Activated CD4-positive, CD25-positive, alpha-beta regulatory T cell treated with anti-CD3 and anti-CD28 coated beads, Interleukin-2, amount 50 U/mL, for 24 hours (primary cell): ENCODE measurements around the gene TBCK.

Experiments
- ATAC-seq, 2 donors: fragments of 150-1000 bp; cut with Tn5 transposase; one replicate each; pipeline ENCODE4 v1.10.0; 2021; ENCODE audit warnings: mild to moderate bottlenecking in 1 of 2, moderate library complexity in 1 of 2

Gene TBCK

DNA sequence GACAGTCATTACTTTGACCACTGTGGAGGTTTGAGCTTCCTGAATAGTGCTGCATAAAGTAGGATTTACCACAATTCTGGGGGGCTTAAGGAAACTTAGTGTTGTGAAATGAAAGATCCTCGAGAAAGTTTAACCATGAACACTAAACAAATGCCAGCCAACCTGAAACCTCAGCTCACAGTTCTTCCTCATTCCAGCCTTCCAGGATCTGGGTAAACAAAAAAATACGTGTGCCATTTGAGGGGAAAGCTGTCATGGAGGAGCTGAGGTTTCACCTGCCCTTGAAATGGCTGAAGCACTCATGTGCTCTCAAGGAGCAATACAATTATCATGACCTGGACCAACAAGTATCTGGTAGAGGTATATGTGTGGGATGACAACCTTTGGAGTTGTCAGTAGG is 278.0 kb downstream of the TBCK start:
- ATAC-seq = no peak

DNA sequence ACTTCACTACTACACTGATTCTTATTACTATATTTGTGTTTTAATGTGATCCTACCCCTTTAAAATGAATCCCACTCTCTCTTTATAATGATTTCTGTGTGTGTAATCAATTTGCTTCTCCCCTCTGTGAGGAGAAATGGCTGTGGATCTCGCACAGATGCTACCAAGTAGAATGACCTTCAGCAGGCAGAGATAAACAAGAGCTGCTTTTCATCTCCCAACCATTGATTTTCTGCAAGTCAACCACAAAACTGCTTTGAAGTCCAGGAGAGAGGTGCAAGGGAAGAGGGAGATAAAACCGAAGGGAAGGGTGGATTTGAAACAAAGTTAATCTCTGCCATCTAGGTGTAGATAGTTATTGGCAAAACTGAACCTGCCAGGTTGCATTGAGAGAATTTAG is 279.2 kb downstream of the TBCK start:
- ATAC-seq = no peak

DNA sequence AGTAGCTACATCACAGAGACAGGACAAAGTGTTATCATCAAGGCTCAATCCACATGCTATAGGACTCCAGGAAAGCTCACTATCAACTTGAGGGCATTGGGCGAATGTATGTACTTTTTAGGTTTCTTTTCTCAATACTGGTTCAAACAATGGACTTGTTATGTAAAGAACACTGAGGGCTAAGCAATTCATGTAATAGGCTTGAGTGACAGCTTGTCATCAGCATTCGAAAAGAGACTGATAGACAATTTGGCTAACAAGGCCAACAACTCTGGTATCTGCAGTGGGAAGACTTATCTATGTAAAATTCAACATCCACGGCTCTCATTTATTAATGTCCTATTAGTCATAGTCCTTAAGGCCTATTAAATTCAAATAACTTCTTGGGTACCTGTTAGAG is 279.7 kb downstream of the TBCK start:
- ATAC-seq = no peak

DNA sequence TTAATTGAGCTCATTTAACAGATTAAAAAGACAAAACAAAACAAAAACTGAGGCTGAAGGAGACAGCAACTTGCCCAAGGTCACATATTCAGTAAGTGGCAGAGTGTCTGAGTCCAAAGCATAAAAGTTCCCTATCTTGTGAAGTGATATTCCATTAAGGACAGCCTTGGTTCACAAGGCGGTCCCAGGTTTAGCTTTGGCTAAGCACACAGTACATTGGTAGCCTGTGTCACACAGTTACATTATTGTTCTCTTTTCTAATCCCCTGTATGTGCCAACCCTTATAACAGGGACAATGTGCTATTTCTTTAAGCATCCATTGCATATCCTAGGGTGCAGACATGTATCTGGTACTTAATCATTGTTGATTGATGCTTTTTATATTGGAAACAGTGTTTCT is 280.8 kb downstream of the TBCK start:
- ATAC-seq = no peak

DNA sequence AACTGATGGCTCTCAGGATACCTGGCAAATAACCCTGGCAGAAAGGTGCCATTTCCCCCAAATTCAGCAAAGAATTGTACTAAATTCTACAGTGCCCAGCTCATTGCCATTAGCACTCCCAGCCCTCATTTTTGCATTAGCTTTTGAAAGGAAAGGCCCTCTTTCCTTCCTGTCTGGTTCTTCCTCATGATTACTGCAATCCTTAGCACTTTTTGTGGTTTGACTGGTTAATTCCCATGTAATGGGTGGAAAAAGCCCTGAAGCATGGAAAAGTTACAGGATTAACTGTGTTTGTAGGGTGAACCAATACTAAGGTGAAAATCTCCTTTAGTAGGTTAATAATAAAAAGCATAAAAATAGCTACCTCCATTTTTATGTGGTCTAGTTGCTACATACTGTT is 281.3 kb downstream of the TBCK start:
- no peak for ATAC-seq

DNA sequence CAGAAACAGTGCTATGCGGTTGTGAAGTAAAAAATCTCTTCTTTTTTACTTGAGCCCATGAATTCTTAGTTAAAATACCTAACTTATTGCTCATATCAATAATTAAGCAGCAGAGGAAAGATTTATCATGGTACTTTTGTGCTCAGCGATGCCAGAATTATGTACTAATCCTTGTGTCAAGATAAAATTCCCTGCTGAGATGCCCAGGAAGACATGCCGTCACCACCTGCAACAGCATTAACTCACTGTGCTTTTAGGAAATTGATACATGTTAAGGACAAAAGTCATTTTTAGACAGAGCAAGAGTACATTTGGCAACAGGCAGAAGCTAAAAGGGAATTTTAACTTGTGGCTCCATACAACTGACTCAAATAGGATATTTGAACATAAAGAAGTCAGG is 281.8 kb downstream of the TBCK start:
- no peak for ATAC-seq

DNA sequence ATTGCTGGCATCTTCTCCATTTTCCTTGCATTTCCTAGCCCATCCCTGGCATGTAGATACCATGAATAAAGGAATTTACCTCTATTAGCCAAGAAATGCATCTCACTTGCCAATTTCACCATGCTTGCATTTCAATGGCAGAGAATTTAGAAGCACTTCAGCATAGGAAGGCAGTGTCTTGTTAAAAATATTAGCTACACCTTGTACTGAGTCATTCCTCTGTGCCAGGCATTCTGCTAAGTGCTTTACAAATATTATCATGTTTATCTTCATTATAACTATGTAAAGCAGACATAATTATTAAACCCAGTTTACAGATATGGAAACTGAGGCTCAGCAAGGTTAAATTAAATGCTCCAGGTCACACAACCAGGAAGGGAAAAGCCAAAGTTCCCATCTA is 282.5 kb downstream of the TBCK start:
- ATAC-seq = no peak

DNA sequence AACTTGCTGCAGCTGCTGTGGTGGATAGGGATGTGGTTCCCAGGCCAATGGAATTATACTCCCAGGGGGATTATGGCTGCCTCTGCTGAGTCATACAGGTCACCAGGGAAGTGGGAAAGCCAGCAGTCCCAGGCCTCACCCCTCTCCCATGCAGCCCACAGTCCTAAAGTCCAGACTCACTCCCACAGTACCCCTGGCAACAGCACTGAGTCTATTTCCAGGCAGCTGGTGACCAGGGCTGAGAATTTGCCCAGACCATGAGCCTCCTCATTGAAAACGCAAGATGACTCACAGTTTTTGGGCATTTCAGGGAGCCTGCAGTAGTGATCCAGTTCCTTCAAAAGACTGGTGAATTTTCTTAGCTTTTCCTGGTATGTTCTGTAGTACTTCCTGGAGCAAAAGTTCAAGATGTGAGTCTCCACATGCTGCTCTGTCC is 283.1 kb downstream of the TBCK start:
- ATAC-seq = no peak

DNA sequence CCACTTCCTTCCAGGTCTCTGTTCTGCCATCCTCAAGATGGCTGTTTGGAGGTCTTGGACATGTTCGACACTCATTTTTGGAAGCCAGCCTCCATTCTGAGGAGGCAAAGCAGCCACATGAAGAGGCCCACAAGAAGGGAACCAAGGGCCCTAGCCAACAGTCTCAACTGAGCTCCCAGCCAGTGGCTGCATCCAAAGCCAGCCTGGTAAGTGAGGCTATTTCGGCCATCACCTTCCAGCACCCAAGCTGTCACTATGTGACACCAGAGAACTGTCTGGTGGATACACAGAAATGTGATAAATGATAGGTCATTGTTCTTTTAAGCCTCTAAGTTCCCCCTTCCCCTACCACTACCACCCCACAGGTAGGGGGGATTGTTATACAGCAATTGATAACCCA is 293.6 kb downstream of the TBCK start:
- ATAC-seq = no peak

DNA sequence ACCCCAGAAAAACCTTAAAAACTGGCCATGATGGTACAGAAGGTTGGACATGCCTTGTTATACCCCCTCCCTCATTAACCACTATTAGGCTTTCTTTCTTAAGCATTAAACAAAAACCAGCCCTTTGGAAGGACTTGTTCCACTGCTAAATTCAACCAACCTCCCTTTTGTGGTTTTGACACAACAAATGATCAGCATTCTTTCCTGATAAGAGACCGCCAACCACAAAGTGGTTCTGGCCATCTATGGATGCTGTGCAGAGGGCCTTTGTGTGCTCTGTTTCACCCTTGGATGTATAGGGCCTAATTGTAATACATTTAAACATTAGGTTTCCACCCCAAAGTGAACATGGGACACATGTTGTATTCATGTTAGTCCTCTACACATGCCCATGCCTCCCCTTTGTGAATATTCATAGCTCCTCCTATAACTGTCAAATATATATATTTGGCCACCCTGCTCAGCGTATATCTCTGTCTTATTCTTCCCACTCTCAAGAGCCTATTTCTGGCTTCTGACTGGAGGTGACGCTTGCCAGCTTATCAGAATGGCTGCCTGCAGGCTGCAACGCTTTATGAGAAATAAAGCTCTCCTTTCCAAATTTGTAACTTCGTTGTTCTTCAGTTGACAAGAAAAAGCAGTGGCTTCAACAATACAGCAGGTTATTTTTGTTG is 294.1 kb downstream of the TBCK start:
- no peak for ATAC-seq

DNA sequence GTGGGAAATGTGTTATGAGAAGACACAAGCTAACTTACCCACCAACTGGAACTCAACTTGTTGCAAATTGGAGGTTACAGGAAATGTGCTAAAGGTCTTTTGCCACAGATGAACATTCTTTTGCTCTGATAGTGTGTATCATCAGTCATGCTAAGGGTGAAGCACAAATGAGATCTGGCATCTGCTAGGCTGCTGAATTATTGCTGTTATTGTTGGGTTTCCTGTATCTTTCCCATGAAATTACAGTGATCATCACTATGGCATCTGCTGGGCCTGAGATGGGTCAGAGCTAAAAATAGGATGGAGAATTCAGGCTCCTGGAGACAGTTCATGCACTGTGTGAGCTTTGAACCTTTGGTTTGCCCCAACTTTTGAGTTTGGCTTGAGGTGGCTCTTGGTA is 296.2 kb downstream of the TBCK start:
- no peak for ATAC-seq

DNA sequence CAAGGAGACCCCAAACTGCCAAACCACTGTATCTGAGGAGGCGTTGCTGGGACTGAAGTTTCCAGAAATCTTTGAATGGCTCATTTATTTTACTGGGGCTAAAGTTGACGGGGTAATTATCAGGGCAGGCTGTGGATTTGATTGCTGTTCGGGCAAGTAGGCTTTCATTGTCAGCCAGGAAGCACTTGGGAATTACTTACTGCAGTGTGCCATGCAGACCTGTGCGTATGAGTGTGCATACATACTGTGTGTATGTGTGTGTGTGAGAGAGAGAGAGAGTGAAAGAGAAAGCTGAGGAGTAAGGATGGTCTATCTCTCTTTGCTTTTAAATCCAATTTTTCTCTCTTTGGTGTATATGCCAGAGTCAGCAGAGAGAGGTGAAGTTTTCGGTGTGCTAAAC is 298.0 kb downstream of the TBCK start:
- no peak for ATAC-seq

DNA sequence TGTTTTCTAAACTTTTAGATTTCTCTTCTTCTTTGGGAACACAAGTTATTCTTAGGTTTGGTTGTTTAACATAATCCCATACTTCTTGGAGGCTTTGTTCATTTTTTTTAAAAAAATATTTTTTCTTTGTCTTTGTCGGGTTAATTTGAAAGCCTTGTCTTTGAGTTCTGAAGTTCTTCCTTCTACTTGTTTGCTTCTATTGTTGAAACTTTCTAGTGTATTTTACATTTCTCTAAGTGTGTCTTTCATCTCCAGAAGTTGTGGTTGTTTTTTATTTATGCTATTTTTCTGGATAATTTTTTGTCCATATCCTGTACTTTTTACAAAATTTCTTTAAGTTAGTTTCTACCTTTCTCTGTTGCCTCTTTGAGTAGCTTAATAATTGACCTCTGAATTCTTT is 304.6 kb downstream of the TBCK start:
- ATAC-seq = no peak

DNA sequence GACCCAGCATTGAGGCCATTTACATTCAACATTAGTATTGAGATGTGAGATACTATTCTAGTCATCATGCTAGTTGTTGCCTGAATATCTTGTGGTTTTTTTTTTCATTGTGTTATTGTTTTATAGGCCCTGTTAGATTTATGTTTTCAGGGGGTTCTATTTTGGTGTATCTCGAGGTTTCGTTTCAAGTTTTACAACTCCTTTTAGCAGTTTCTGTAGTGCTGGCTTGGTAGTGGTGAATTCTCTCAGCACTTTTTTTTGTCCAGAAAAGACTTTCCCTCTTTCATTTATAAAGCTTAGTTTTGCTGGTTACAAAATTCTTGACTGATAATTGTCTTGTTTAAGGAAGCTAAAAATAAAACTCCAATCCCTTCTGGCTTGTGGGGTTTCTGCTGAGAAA is 305.2 kb downstream of the TBCK start:
- no peak for ATAC-seq

DNA sequence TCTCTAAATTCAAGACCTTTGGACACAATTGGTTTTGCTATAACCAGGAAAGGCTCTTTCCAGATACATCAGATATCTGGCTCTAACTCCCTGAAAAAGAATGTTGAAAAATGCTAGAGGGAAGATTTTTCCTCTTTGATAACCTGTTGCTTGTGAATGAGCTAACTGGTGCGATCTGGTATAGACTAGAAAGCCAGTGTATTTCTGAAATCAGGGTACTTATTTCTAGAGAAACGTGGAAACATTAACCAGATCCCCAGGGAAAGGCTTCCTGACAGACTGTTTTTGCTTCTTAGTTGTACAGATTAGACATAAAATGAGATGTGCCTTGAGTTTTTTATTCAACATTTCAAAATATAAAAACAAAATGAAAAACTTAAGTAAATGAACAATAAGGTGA is 313.0 kb downstream of the TBCK start:
- no peak for ATAC-seq

DNA sequence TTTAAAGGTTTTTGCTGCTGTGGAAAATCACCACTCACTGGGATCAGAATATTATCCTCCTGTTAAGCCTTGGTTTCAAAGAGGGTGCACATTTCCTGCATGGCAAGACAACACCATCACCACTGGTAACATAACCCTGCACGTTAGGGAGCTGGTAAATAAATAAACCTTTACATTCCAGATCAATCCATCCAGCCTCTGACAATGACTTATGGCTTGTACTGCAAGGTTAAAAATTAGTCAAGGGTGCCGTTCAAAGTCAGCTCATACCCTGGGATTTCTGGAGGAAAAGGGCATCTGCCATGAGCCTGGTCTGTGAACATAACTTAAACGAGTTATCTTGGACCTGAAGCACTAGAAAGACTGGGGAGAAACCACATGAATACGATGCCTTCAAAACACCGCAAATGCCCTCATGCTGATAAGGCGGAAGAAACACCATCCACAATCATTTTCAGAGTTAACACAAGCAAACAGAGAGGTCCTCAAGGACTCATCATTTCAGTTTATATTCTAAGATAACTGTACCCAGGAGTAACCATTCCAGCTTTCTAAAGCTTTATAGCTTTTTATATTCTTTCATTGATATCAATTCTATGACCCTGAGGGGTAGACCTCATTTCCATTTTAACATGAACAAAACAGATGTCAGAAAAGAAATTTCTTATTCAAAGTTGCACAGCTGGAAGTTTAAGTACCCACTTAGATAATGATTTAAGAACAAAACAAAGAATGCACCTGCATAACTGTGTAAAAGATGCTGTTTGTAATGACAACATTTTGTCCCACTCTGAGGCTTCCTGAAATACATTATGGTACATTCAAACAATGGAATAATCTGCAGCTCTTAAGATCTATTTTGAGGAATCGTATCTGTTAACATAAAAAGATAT is 317.6 kb downstream of the TBCK start:
- no peak for ATAC-seq

DNA sequence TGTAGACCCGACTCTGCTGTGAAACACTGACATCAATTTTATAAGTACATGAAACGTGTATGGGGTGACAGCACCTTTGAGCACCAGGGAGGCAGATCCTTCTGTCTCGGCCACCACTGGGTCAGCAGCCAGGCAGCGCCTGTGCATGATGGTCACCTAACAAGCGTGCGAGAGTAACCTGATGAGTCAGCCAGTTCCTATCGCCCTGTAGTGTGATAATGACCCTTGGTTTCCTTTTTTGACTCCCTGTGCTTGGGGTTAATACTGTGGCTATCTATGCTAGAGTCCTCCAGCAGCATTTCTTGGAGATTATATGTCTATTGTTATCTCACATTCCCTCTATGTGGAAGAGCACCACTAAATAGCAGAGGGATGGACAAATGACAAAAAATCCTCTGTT is 319.2 kb downstream of the TBCK start:
- ATAC-seq = no peak

DNA sequence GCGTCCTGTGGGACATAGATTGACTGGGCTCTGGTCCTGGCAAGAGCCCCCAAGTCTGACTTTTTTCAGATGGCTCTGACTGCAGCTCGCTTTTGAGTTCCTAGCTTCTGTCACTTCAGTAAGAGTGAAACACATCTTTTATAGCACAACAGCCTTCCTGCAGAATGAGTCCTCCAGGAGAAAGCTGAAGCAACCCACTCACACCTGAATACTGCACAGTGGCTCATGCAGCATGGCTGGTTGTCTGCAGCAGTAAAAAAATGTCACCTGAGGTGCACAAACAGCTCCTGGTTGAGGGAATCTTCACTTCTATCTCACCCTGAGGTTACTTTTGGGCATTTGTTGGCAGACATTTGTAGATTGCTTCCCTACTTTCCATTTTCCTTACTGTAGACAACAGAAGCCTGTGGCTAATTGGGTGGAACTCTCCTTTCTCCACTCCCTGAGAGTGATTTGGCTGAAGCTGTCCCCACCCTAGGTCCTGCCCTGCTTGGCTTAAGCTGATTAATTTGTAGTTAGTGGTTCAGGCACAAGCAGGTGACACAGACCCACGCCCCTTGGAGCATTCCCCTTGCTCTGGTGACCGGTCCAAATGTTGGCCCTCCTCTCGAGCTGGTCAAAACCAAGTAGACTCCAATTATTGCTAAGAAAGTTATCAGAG is 321.0 kb downstream of the TBCK start:
- no peak for ATAC-seq

DNA sequence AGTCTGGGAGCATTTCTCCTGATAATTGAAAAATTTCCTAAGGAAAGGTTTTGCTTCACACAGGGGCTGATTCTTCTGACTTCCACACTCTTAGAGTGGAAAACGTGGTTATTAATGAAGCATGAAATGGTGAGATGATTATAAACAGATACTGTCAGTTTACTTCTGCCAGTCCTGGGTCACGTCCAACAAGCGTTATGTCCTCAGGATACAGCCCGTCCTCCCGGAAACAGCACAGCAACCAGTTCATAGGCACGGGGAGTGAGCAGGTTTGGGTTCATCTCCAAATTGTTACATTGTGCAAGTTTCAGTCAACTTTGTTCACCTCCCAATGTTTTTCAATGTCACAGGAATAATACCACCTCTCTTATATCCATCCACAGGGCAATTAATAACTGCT is 321.9 kb downstream of the TBCK start:
- no peak for ATAC-seq

DNA sequence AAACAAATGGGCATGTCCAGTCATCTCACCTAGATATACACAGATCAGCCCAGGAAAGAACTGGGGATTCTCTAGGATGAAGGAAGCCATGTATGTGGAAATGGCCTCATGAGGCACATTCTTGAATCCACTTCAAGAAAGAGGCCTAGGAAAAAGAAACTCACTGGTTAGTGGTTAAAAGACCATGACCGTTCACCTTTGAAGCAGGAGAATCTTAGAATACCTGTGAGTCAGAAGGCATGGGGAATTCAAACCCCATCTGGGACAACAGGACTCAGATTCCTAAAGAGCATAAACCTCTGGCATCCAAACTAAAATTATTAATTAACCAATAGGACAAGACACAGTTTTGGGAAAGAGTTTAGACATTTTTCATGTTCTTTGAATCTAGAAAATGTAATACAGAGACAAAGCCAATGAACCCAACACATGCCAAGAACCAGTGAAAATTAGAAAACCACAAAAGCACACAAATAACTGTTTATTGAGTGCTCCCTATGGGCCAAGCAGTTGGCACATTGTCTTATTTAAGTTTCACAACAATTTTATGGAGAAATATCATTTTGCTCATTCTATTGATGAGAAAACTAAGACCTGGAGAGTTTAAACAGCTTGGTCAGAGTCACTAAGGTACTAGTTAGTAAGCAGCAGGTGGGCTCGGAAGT is 323.2 kb downstream of the TBCK start:
- ATAC-seq = no peak

DNA sequence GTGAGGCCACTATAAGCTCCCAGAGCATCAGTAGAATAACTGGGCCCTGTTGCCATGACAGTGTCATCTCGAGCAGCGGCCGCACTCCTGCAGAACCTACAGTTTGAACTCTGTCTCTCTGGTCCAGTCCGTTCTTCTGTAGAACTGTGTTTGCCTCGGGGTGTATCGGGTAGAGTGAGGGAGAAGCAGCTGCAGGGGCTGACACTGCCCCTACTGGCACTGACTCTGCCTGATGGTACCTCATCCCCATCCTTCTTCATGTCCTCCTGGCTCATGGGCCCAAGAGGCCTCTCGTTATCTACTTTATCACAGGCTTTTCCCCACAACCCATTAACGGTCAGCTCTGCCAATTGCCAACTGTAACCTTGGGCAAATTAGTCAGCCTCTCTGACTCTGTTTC is 324.3 kb downstream of the TBCK start:
- no peak for ATAC-seq
